ENCODE data around the gene METTL6. TPM values are rescaled to one million over a fixed set of nuclear protein-coding genes. Genes with fewer than 3 reads are reported as not detected.
"Not testable (repeated sequence)": the region's sequence is repeated elsewhere in the genome, so short reads cannot be mapped to it uniquely, and the experiment has no call there.

Gene METTL6
- polyA plus RNA-seq, 12 donors, result 8.9 to 21.9 (median 16.5) TPM; not detected in 1

DNA sequence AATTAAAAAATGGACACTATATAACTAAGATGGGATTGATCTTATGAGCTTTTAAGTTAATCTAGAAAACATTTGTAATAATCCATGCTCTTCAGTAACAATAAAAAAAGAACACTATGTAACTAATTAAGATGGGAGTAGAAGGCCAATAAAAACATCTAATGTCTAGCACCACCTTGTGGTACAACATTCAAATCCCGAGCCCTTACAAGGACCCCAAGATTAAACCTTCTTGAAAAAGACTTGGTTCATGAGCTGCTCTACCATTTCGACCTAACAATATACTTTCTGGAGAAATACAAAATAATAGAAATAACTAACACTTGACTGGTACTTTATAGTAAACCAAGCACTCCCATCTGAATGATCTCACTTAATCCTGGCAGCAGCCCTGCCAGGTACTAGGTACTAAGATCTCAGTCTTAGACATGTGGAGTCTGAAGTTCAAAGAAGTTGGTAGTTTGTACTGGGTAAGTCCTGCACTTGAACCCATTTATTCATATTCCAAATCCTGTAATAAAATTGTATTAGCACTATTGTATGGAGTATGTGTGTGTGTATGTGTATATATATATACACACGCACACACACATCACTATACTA lies 21.8 kb downstream of the METTL6 start:
- peak; percentile 40 for DNase-seq

DNA sequence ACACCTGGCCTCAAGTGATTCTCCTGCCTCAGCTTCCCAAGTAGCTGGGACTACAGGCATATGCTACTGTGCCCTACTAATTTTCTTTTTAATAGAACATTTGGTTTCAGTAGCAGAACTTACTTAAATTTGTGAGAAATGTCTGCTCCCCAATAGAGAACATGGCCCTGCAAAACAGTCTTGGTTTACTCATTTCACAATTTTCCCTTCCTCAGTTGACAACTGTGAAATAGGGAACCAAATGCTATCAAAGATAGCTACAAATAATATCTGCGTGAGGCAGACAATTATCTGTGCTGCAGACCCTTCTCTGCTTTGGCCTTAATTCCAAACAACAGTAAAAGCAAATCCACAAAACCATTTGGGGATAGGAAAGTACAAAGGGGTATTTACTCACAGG lies 22.6 kb downstream of the METTL6 start:
- no peak for DNase-seq

DNA sequence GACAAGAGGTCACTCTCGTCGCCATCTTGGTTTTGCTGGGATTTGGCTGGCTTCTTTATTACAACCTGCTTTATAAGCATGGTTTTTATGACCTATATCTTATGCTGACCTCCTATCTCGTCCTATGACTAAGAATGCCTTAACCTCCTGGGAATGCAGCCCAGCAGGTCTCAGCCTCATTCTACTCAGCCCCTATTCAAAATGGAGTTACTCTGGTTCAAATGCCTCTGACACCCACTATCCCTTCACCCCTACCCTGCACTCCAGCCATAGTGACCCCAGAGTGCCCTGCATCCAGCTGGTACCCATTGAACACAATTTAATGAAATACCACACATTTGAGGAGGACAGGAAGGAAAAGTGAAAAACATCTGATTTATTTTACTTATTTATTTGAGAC lies 23.4 kb downstream of the METTL6 start:
- no peak for DNase-seq

DNA sequence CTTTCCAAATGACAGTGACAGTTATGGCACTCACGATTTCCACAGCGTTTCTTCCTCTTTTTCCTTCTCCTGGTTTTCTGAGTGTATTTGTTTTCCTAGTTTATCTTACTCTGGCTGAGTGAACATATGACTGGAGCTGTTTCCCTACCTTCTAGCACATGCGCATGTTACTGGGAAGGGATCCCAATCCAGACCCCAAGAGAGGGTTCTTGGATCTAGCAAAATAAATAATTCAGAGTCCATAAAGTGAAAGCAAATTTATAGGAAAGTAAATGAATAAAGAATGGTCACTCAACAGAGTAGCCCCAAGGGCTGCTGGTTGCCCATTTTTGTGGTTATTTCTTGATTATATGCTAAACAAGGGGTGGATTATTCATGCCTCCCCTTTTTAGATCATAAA lies 23.8 kb downstream of the METTL6 start:
- DNase-seq, result peak; percentile 86

DNA sequence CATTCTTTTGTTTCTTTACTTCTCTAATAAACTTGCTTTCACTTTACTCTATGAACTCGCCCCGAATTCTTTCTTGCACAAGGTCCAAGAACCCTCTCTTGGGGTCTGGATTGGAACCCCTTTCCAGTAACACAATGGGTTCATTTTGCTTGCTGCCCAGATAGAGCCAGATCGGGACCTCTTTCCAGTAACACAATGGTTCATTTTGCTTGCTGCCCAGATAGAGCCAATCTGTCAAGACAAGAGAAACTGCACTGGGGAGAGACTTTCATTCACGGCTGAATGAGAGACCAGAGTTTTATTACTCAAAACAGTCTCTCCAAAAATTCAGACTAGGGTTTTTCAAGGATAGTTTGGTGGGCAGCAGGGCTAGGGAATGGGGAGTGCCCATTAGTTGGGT lies 25.4 kb downstream of the METTL6 start:
- no peak for DNase-seq

- no peak for DNase-seq
Observed at GRCh38 chr3:15399970-15400369, 27.4 kb downstream of the METTL6 start.

DNA sequence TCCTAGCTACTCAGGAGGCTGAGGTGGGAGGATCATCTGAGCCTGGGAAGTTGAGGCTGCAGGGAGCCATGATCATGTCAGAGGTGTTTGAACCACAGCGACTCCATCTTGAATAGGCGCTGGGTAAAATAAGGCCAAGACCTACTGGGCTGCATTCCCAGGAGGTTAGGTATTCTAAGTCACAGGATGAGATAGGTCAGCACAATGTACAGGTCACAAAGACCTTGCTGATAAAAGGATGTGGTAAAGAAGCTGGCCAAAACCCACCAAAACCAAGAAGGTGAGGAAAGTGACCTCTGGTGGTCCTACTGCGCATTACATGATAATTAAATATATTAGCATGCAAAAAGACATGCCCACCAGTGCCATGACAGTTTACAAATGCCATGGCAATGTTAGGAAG lies 28.6 kb downstream of the METTL6 start:
- not testable (repeated sequence) for DNase-seq

GRCh38 chr3:15393252-15393651 lies 34.1 kb downstream of the METTL6 start:
- not testable (repeated sequence) for DNase-seq

GRCh38 chr3:15391007-15391406 lies 36.3 kb downstream of the METTL6 start:
- DNase-seq, result no peak

- DNase-seq, result no peak
Observed at GRCh38 chr3:15390460-15390859, 36.9 kb downstream of the METTL6 start.

DNA sequence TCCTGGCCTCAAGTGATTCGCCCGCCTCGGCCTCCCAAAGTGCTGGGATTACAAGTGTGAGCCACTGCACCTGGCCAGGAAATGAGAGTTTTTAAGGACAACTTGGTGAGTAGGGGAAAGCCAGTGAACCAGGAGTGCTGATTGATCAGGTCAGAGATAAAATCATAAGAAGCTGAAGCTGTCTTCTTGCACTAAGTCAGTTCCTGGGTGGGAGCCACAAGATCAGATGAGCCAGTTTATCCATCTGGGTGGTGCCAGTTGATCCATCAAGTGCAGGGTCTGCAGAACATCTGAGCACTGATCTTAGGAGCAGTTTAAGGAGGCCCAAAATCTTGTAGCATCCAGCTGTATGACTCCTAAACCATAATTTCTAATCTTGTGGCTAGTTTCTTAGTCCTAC lies 39.0 kb downstream of the METTL6 start:
- DNase-seq, result not testable (repeated sequence)

DNA sequence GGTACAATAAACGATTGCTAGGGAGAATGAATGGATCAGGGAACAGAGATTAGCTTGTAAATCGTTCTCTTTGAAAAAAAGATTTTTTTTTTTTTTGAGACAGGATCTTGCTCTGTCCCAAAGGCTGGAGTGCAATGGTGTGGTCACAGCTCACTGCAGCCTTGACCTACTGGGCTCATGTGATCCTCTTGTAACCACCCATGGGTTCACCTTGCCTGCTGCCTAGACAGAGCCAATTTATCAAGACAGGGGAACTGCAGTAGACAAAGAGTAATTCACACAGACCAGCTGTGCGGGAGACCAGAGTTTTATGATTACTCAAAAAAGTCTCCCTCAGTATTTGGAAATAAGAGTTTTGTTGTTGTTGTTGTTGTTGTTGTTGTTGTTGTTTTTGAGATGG lies 39.6 kb downstream of the METTL6 start:
- DNase-seq, result no peak

- DNase-seq, result no peak
Observed at GRCh38 chr3:15387171-15387581, 40.2 kb downstream of the METTL6 start.

DNA sequence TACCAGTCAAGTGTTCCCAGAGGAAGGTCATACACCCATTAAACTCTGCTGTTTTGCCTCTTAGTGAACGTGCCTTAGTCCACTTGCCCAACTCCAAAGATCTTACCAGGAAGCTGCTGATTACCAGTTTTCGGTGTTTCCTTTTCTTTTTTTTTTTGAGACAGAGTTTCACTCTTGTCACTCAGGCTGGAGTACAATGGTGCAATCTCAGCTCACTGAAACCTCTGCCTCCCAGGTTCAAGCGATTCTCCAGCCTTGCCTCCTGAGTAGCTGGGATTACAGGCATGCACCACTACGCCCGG lies 40.7 kb downstream of the METTL6 start:
- not testable (repeated sequence) for DNase-seq

DNA sequence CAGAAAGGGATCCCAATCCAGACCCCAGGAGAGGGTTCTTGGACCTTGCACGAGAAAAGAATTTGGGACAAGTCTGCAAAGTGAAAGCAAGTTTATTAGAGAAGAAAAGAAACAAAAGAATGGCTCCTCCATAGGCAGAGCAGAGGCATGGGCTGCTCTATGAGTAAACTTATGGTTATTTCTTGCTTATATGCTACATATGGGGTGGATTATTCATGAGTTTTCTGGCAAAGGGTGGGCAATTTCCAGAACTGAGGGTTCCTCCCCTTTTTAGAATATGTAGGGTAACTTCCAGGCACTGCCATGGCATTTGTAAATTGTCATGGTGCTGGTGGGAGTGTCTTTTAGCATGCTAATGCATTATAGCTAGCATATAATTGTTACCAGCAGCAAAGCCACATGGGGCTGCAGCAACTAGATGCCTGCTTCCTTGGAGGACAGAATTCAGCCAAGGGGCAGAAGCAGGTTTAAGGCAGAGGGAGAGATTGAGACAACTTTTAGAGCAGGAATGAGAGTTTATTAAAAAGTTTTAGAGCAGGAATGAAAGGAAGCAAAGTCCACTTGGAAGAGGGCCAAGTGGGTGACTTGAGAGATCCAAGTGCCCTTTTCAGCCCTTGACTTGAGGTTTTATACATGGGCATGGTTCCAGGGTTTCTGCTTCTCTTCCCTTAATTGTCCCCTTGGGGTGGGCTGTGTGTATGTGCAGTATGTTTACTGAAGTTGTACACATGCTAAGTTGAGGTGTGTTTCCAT lies 41.3 kb downstream of the METTL6 start:
- no peak for DNase-seq

DNA sequence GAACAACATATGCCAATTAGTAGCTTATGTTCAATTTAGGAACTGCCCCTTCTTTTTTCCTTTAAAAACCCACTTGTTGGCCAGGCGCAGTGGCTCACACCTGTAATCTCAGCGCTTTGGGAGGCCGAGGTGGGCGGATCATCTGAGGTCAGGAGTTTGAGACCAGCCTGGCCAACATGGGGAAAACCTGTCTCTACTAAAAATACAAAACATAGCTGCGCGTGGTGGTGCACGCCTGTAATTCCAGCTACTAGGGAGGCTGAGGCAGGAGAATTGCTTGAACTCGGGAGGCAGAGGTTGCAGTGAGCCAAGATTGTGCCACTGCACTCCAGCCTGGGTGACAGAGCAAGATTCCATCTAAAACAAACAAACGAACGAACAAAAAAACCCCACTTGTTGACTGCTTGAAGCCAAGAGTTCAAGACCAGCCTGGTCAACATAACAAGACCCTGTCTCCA lies 42.1 kb downstream of the METTL6 start:
- not testable (repeated sequence) for DNase-seq

DNA sequence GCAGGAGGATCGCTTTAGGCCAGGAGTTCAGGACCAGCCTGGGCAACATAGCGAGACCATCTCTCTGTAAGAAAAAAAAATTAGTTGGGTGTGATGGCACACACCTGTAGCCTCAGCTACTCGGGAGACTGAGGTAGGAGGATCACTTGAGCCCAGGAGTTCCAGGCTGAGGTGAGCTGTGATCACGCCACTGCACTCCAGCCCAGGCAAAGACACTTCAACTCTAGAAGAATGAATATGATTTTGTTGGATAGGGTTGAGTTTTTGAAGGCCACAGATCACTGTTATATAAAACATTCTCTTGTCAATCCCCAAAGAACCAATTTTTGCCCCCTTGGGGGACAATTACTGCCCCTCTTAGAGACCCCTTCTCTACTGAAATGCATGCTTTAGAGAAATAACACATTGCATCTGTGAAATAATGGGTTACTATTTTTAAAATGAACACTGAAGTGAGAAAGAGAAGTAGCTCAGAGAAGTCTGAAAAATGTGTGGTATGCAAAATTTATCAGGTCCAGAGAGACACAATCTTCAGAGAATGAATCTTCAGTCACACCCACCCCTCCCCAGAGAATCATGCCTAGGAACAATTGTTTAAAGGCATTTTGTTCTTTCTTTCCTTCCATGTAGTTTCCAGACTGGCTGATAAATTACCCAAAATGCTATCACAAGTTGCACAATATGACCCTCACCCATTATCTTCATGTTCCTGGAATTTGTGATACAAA lies 42.7 kb downstream of the METTL6 start:
- DNase-seq, result no peak

DNA sequence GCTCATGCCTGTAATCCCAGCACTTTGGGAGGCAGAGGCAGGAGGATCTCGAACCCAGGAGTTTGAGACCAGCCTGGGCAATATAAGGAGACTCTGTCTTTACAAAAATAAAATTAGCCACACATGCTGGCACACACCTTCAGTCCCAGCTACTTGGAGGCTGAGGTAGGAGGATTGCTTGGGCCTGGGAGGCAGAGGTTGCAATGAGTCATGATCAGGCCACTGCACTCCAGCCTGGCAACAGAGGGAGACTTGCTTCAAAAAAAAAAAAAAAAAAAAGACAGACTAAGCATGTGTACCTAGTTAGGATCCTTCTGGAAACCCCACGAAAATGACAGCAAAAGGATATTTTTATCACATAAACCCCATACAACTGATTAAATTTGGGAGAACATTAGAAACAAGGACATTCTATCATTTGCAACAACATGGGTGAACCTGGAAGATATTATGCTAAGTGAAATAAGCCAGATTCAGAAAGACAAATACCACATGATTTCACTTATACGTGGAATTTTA lies 44.9 kb downstream of the METTL6 start:
- no peak for DNase-seq

DNA sequence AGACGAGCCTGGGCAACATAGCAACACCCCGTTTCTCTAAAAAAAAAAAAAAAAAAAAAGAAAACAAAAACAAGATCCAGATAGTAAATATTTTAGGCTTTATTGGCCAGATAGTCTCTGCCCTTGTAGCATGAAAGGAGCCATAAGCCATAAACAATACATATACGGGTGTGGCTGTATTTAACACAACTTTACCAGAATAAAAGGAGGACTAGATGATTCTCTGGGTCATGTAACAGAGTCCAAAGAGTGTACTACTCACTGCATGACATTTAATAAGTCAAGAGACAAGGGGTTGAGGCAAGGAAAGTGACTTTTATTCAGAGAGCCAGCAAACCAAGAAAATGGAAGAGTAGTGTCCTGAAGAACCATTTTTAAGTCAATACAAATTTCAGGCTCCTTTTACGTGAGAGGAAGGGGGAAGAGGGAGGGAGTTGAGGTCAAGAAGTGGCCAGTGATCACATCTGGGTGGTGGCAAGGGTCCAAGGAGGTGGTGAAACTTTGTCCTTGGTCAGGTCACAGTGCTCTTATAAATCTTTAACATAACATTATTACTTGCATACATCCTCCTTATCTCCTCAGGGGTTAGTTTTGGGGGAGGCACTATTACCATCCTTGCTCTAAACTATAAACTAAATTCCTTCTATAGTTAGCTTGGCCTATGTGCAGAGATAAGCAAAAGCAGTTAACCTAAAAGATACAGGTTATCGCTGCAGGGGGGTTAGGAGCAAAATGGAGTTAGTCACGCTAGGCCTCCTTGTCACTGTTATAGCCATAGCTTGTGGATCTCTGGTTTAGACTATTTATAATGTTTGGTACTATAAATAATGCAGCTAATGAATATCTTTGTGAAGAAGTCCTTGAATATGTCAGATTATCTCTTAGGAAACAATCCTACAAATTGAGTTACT lies 46.1 kb downstream of the METTL6 start:
- no peak for DNase-seq

DNA sequence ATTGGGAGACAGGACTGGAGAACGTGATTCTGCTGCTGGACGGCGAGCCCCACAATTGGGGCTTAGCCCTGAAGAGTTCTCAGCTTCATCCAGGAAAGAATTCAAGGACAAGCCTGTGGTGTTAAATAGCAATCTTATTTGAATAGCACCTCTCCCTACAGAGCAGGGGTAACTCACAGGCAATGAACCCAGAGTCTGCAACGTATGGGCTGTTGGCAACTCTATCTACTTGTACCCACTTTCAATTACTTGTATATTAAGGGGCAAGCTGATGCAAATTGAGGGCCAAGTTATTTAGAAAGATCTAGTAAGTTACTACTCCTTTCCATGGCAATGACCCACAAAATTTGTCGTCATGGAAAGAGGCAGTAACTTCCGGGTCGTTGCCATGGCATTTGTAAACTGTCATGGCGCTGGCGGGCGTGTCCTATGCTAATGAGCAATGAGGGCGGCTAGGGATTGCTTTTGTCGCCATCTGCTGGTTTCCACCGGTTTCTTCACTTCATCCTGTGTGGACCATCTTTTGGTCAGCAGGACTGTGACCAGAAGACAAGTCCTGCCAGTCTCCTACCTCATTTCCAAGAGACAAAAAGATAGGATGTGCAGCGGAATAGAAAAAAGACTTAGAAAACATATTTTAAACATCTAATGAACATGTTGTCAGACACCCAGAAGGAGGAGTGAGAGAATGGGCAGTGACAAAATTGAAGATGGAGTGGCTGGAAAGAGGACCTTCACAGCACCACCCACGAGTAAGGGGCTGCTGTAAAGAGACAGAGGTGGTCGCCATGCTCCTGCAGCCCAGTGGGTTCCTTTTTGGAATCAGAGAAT lies 49.2 kb downstream of the METTL6 start:
- peak; percentile 94 for DNase-seq
